Fibroblast of lung (primary cell): Measurements from ENCODE around the gene SLC28A3.

Experiments used
- EZH2 ChIP-seq: IDR thresholded peaks from 2 replicates; pipeline ENCODE4 v1.5.1; 2012; ENCODE audit warnings: low read length, control low read depth, mild to moderate bottlenecking; ENCODE audit errors: missing control alignments
- TF ChIP-seq, protein P1 (sequence below), 2 donors: IDR thresholded peaks in 1 of 2; conservative IDR thresholded peaks in 1 of 2; 1 replicate in 1 of 2; 2 replicates in 1 of 2; pipeline ENCODE4 v1.5.1; 2011 to 2012; ENCODE audit warnings: low read length in 2 of 2, control low read depth in 1 of 2, inconsistent platforms in 1 of 2, low read depth in 1 of 2, mild to moderate bottlenecking in 1 of 2

DNA sequence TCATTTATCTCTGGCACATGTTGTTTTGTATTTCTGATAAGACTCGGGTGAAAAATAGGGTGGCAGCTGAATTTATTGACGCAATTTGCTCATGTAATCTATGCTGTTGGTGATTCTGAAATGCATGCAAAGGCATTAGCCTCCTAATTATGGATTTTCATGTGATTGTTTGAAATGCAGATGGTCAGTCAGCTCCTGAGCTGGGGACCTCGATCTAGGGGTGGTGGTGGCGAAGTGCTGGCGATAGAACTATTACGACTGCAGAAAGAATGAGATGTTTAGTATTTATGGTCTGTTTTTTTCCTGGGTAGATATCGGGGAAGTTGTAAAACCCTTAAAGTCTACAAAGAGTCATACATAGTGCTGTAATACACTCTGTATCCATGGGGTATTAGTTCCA is 88.6 kb downstream of the SLC28A3 start:
- TF ChIP-seq, protein P1, sequence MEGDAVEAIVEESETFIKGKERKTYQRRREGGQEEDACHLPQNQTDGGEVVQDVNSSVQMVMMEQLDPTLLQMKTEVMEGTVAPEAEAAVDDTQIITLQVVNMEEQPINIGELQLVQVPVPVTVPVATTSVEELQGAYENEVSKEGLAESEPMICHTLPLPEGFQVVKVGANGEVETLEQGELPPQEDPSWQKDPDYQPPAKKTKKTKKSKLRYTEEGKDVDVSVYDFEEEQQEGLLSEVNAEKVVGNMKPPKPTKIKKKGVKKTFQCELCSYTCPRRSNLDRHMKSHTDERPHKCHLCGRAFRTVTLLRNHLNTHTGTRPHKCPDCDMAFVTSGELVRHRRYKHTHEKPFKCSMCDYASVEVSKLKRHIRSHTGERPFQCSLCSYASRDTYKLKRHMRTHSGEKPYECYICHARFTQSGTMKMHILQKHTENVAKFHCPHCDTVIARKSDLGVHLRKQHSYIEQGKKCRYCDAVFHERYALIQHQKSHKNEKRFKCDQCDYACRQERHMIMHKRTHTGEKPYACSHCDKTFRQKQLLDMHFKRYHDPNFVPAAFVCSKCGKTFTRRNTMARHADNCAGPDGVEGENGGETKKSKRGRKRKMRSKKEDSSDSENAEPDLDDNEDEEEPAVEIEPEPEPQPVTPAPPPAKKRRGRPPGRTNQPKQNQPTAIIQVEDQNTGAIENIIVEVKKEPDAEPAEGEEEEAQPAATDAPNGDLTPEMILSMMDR (conservative IDR thresholded peaks at IDR 0.05 in 1 of 2, IDR thresholded peaks at IDR 0.05 in 1 of 2; ENCODE audit: low read depth in 1 of 2, low read length in 2 of 2), result no peak
- TF ChIP-seq EZH2, result no peak
